DOHH2 (cell line): Measurements from ENCODE around the gene NRSN2.
"Not testable (repeated sequence)": the region's sequence is repeated elsewhere in the genome, so short reads cannot be mapped to it uniquely, and the experiment has no call there.

Experiments
- H3F3A ChIP-seq: fragments of 200-600 bp; sonication (generic), shearing (Covaris generic); 2 replicates; pipeline ENCODE4 v1.6.0; 2016; ENCODE audit warnings: antibody characterized with exemption, mild to moderate bottlenecking; ENCODE audit not compliant: control insufficient read depth, insufficient read depth
- H3K27ac ChIP-seq: fragments of 200-600 bp; sonication (generic); 2 replicates; pipeline ENCODE4 v1.5.1; 2014; ENCODE audit warnings: low read depth, mild to moderate bottlenecking, low read length, moderate library complexity
- H3K27me3 ChIP-seq: fragments of 200-600 bp; sonication (generic); 2 replicates; pipeline ENCODE4 v1.6.1; 2014; ENCODE audit warnings: mild to moderate bottlenecking, low read length, mixed read lengths; ENCODE audit not compliant: control insufficient read depth
- H3K36me3 ChIP-seq: fragments of 200-600 bp; sonication (generic); 2 replicates; pipeline ENCODE4 v1.6.1; 2014; ENCODE audit warnings: mild to moderate bottlenecking, low read length, moderate library complexity, mixed read lengths; ENCODE audit not compliant: control insufficient read depth
- H3K4me1 ChIP-seq: fragments of 200-600 bp; sonication (generic); 2 replicates; pipeline ENCODE4 v1.6.1; 2014; ENCODE audit warnings: mild to moderate bottlenecking, low read length, mixed read lengths; ENCODE audit not compliant: control insufficient read depth
- H3K4me2 ChIP-seq: fragments of 200-600 bp; sonication (generic); 2 replicates; pipeline ENCODE4 v1.6.0; 2014; ENCODE audit warnings: mild to moderate bottlenecking, low read length, moderate library complexity
- H3K4me3 ChIP-seq: fragments of 200-600 bp; sonication (generic); 2 replicates; pipeline ENCODE4 v1.5.1; 2014; ENCODE audit warnings: mild to moderate bottlenecking, low read length, mixed read lengths
- H3K79me2 ChIP-seq: fragments of 200-600 bp; sonication (generic); 2 replicates; pipeline ENCODE4 v1.6.1; 2014; ENCODE audit warnings: mild to moderate bottlenecking, low read length, mixed read lengths; ENCODE audit not compliant: control insufficient read depth
- H3K9me2 ChIP-seq: fragments of 200-600 bp; sonication (generic); replicated peaks from 2 replicates; pipeline ENCODE4 v1.6.1; 2014; ENCODE audit warnings: mild to moderate bottlenecking, low read length, mixed read lengths; ENCODE audit not compliant: control insufficient read depth
- H3K9me3 ChIP-seq: fragments of 200-600 bp; sonication (generic); 2 replicates; pipeline ENCODE4 v1.6.1; 2014; ENCODE audit warnings: antibody characterized with exemption, low read length, mixed read lengths; ENCODE audit not compliant: control insufficient read depth, insufficient read depth
- H4K20me1 ChIP-seq: fragments of 200-600 bp; sonication (generic); 2 replicates; pipeline ENCODE4 v1.6.0; 2014; ENCODE audit warnings: low read depth, mild to moderate bottlenecking, antibody characterized with exemption, low read length, moderate library complexity; ENCODE audit not compliant: control insufficient read depth, insufficient read depth
- EZH2phosphoT487 ChIP-seq: fragments of 200-600 bp; sonication (generic); IDR thresholded peaks from 2 replicates; pipeline ENCODE4 v1.6.1; 2017; ENCODE audit warnings: borderline replicate concordance, mild to moderate bottlenecking, antibody characterized with exemption, low read length, moderate library complexity, mixed read lengths
- TF ChIP-seq, protein P1 (sequence below): fragments of 200-600 bp; sonication (generic); IDR thresholded peaks from one replicate; pipeline ENCODE4 v1.5.1; 2014; ENCODE audit warnings: antibody characterized with exemption, mild to moderate bottlenecking, low read depth, low read length; ENCODE audit not compliant: poor library complexity, severe bottlenecking

The NRSN2 gene

DNA sequence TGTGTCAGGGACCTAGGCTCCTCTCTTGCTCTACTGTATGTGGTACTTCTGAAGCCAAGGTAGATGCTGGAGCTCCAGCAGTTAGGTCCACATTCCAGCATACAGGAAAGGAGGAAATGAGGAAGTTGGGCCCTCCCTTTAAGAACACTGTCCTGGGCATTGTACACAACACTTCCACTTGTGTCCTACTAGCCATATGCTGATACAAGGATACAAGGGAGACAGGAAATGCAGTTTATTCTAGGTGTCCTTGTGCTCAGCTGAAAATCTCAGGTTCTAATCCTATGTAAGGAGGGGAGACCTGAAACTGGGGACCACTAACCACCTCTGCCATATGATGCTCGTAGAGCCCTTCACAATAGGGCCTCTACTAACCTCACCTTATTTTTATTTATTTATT, 37.8 kb downstream of the NRSN2 start:
- TF ChIP-seq EZH2phosphoT487: no peak
- TF ChIP-seq, protein P1, sequence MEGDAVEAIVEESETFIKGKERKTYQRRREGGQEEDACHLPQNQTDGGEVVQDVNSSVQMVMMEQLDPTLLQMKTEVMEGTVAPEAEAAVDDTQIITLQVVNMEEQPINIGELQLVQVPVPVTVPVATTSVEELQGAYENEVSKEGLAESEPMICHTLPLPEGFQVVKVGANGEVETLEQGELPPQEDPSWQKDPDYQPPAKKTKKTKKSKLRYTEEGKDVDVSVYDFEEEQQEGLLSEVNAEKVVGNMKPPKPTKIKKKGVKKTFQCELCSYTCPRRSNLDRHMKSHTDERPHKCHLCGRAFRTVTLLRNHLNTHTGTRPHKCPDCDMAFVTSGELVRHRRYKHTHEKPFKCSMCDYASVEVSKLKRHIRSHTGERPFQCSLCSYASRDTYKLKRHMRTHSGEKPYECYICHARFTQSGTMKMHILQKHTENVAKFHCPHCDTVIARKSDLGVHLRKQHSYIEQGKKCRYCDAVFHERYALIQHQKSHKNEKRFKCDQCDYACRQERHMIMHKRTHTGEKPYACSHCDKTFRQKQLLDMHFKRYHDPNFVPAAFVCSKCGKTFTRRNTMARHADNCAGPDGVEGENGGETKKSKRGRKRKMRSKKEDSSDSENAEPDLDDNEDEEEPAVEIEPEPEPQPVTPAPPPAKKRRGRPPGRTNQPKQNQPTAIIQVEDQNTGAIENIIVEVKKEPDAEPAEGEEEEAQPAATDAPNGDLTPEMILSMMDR: no peak
- Histone ChIP-seq H3K27me3 (no peaks in the 10 kb centered on the region), H3K27ac (no peak overlapping the region), H4K20me1 (peaks cover 15% of the 10 kb centered on the region; the same call in 1 of the 2 replicates), H3K4me3 (no peak overlapping the region), H3K36me3 (peaks cover 44% of the 10 kb centered on the region), H3K9me3 (no peaks in the 10 kb centered on the region), H3K9me2 (no peaks in the 10 kb centered on the region), H3F3A (peaks cover 10% of the 10 kb centered on the region; the same call in 1 of the 2 replicates), H3K4me2 (no peak overlapping the region), H3K4me1 (peaks cover 19% of the 10 kb centered on the region), H3K79me2 (peaks cover 50% of the 10 kb centered on the region)

DNA sequence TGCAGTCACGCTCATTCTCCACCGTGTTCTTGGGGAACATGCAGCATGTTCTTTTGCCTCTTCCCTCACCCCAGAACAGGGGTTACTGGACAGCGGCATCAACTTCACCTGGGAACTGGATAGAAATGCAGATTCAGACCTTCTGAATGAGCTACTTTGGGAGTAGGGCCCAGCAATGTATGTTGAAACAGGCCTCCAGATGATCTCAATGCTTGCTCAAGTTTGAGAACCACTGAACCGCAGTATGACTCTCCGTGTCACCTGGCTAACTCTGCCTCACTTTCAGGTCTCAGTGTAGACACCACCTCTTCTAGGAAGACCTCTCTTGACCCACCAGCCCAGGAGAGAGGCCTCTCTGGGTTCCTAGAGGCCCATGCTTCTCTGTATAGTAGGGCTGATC, 38.5 kb downstream of the NRSN2 start:
- H3K27ac ChIP-seq: no peak overlapping the region
- no peaks in the 10 kb centered on the region for H3K27me3 ChIP-seq
- H3K36me3 ChIP-seq: peaks cover 49% of the 10 kb centered on the region
- peaks cover 50% of the 10 kb centered on the region for H3K79me2 ChIP-seq
- H3K9me3 ChIP-seq: no peaks in the 10 kb centered on the region
- peaks cover 15% of the 10 kb centered on the region; the same call in 1 of the 2 replicates for H4K20me1 ChIP-seq
- H3K9me2 ChIP-seq: no peaks in the 10 kb centered on the region
- TF ChIP-seq, protein P1: no peak
- no peak for TF ChIP-seq EZH2phosphoT487
- H3F3A ChIP-seq: peaks cover 10% of the 10 kb centered on the region; the same call in 1 of the 2 replicates
- no peak overlapping the region for H3K4me3 ChIP-seq
- H3K4me1 ChIP-seq: peaks cover 13% of the 10 kb centered on the region
- no peak overlapping the region for H3K4me2 ChIP-seq

DNA sequence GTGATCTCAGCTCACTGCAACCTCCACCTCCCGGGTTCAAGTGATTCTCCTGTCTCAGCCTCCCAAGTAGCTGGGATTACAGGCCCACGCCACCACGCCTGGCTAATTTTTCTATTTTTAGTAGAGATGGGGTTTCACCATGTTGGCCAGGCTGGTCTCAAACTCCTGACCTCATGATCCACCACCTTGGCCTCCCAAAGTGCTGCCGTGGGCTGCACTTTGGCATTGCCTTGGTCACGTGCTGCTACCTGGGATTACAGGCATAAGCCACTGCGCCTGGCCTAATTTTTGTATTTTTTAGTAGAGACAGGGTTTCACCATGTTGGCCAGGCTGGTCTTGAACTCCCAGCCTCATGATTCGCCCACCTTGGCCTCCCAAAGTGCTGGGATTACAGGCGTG, 39.7 kb downstream of the NRSN2 start:
- H3K4me3 ChIP-seq, H3K27ac ChIP-seq, H3K9me2 ChIP-seq, H3K27me3 ChIP-seq, H3K4me2 ChIP-seq, H3K9me3 ChIP-seq: not testable (repeated sequence)
- Histone ChIP-seq H3K36me3 (peaks cover 52% of the 10 kb centered on the region), H3F3A (peaks cover 10% of the 10 kb centered on the region; the same call in 1 of the 2 replicates), H3K4me1 (peaks cover 13% of the 10 kb centered on the region), H4K20me1 (peaks cover 15% of the 10 kb centered on the region; the same call in 1 of the 2 replicates), H3K79me2 (peaks cover 44% of the 10 kb centered on the region)

DNA sequence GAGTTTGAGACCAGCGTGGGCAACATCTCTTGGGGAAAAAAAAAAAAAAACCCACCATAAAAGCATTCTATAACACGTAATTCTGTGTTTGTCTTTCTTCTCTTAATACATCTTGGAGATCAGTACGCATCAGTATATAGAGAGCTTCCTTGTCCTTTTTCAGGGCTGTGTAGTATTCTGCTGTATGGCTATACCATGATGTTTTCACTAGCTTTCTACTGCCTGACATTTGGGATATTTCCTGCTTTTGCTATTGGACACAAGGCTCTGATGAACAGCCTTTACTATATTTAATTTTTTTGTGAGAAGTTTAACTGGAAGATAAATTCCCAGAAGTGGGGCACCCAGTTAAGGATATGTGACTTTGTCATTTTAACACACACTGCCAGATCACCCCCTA, 40.6 kb downstream of the NRSN2 start:
- Histone ChIP-seq H3K79me2 (peaks cover 38% of the 10 kb centered on the region), H3K9me2 (no peaks in the 10 kb centered on the region), H3K4me2 (no peak overlapping the region), H4K20me1 (peaks cover 10% of the 10 kb centered on the region; the same call in 1 of the 2 replicates), H3F3A (peaks cover 7% of the 10 kb centered on the region; the same call in 1 of the 2 replicates), H3K9me3 (no peaks in the 10 kb centered on the region), H3K27me3 (no peaks in the 10 kb centered on the region), H3K27ac (no peak overlapping the region), H3K4me1 (peaks cover 7% of the 10 kb centered on the region), H3K4me3 (no peak overlapping the region), H3K36me3 (peaks cover 56% of the 10 kb centered on the region)
- no peak for TF ChIP-seq EZH2phosphoT487
- TF ChIP-seq, protein P1: no peak
